Esophagus mucosa (tissue), 1 donor: Measurements from ENCODE around the gene POT1. TPM values are rescaled to one million over a fixed set of nuclear protein-coding genes. Genes with fewer than 3 reads are reported as not detected.

ENCODE experiments used
- total RNA-seq: library from RNA; stranded (reverse); gene quantifications from one replicate; pipeline ENCODE4 v1.2.4, GENCODE V29; 2023
- donor health status: DM: yes; HTN: yes; CAD: no.

Gene POT1
- total RNA-seq, 1 donor from 2014 or later = 11.3 TPM

Other genes with a start within 250 kb of the POT1 start
- gene GPR37, start 164.0 kb downstream of the POT1 start, total RNA-seq = 5.9 TPM